B cell (primary cell): ENCODE measurements around the gene C3. TPM values are rescaled to one million over a fixed set of nuclear protein-coding genes. Genes with fewer than 3 reads are reported as not detected.
"Not testable (repeated sequence)": the region's sequence is repeated elsewhere in the genome, so short reads cannot be mapped to it uniquely, and the experiment has no call there.

Experiments
- ATAC-seq: fragments of 200-7000 bp; cut with Tn5 transposase; one replicate; pipeline ENCODE4 v1.10.0; 2021; ENCODE audit warnings: low read depth, mild to moderate bottlenecking, moderate number of reproducible peaks, moderate library complexity
- CTCF ChIA-PET: fragments of 350-600 bp; sonication (Branson Sonifier 250); formaldehyde crosslinking; loops from one replicate; lab custom pipeline; 2021; ENCODE audit warnings: antibody characterized with exemption, inconsistent platforms; lab: Charles Lee
- POLR2A ChIA-PET: fragments of 350-600 bp; sonication (Branson Sonifier 250); formaldehyde crosslinking; loops from one replicate; lab custom pipeline; 2021; ENCODE audit warnings: antibody characterized with exemption; lab: Charles Lee
- DNase-seq: peaks from one replicate; pipeline ENCODE4 v3.0.0; 2013
- H2AFZ ChIP-seq: 2 replicates; pipeline ENCODE4 v1.6.1; 2012; ENCODE audit warnings: mild to moderate bottlenecking, low read depth, low read length; ENCODE audit not compliant: insufficient read depth, poor library complexity, severe bottlenecking
- H3K27ac ChIP-seq, 2 donors: 1 replicate in 1 of 2; 2 replicates in 1 of 2; pipeline ENCODE4 v1.5.1; 2012 to 2013; ENCODE audit warnings: low read length in 2 of 2, mild to moderate bottlenecking in 2 of 2, moderate library complexity in 1 of 2
- H3K27me3 ChIP-seq, 4 experiments: fragments of 200-600 bp in 1 of 4; sonication (generic) in 1 of 4; replicated peaks in 1 of 4; 1 replicate in 2 of 4; 2 replicates in 2 of 4; pipeline versions ENCODE4 v1.6.1 to v1.7.0; 2013 to 2016; ENCODE audit warnings: low read length in 3 of 4, mild to moderate bottlenecking in 2 of 4, mixed read lengths in 1 of 4, moderate library complexity in 1 of 4; ENCODE audit not compliant: insufficient read depth in 4 of 4, control insufficient read depth in 3 of 4; ENCODE audit errors: control extremely low read depth in 1 of 4
- H3K36me3 ChIP-seq, 2 experiments: replicated peaks in 1 of 2; 1 replicate in 1 of 2; 2 replicates in 1 of 2; pipeline versions ENCODE4 v1.6.1 to v1.7.1; 2013; ENCODE audit warnings: low read length in 1 of 2; ENCODE audit not compliant: insufficient read depth in 2 of 2, control insufficient read depth in 1 of 2; ENCODE audit errors: control extremely low read depth in 1 of 2, extremely low read depth in 1 of 2
- H3K4me1 ChIP-seq, 2 donors: fragments of 200-600 bp in 1 of 2; sonication (generic) in 1 of 2; 1 replicate in 1 of 2; 2 replicates in 1 of 2; pipeline versions ENCODE4 v1.5.1 to v1.6.1; 2013 to 2017; ENCODE audit warnings: low read length in 2 of 2; ENCODE audit not compliant: control insufficient read depth in 2 of 2, insufficient read depth in 2 of 2
- H3K4me2 ChIP-seq: replicated peaks from 2 replicates; pipeline ENCODE3; 2012; ENCODE audit warnings: mild to moderate bottlenecking, low read depth, low read length; ENCODE audit not compliant: poor library complexity, severe bottlenecking
- H3K4me3 ChIP-seq, 5 experiments: fragments of 200-600 bp in 1 of 5; sonication (generic) in 1 of 5; 1 replicate in 3 of 5; 2 replicates in 2 of 5; pipeline versions ENCODE4 v1.5.1 to v1.7.0; 2011 to 2016; ENCODE audit warnings: low read length in 4 of 5, mild to moderate bottlenecking in 4 of 5, low read depth in 2 of 5, control low read depth in 1 of 5, moderate library complexity in 1 of 5; ENCODE audit not compliant: insufficient read depth in 1 of 5; ENCODE audit errors: control extremely low read depth in 1 of 5, extremely low read depth in 1 of 5
- H3K79me2 ChIP-seq: fragments of 200-600 bp; sonication (generic); one replicate; pipeline ENCODE4 v1.6.0; 2016; ENCODE audit warnings: low read length; ENCODE audit not compliant: control insufficient read depth, insufficient read depth
- H3K9ac ChIP-seq: fragments of 200-600 bp; sonication (generic); 2 replicates; pipeline ENCODE4 v1.6.1; 2017; ENCODE audit warnings: mild to moderate bottlenecking, low read length, moderate library complexity
- H3K9me3 ChIP-seq, 3 donors: one replicate each; pipeline versions ENCODE4 v1.6.1 to v1.7.1; 2013; ENCODE audit warnings: low read length in 2 of 3; ENCODE audit not compliant: control insufficient read depth in 2 of 3, insufficient read depth in 1 of 3; ENCODE audit errors: control extremely low read depth in 1 of 3
- H4K20me1 ChIP-seq: 2 replicates; pipeline ENCODE4 v1.6.0; 2012; ENCODE audit warnings: mild to moderate bottlenecking, low read length; ENCODE audit not compliant: insufficient read depth, control insufficient read depth, poor library complexity, severe bottlenecking
- H3K27ac Mint-ChIP-seq: one replicate; pipeline ENCODE4 v1.8.0; 2021; ENCODE audit warnings: mixed read lengths
- H3K27me3 Mint-ChIP-seq: one replicate; pipeline ENCODE4 v1.8.0; 2021; ENCODE audit warnings: mixed read lengths
- H3K4me1 Mint-ChIP-seq: one replicate; pipeline ENCODE4 v1.8.0; 2021; ENCODE audit warnings: mixed read lengths
- H3K4me3 Mint-ChIP-seq: one replicate; pipeline ENCODE4 v1.8.0; 2021; ENCODE audit warnings: mixed read lengths
- H3K9me3 Mint-ChIP-seq: one replicate; pipeline ENCODE4 v1.8.0; 2022; ENCODE audit warnings: mixed read lengths; ENCODE audit not compliant: insufficient read depth
- CTCF ChIP-seq: fragments of 200-600 bp; IDR thresholded peaks from one replicate; pipeline ENCODE4 v1.8.0; 2022; ENCODE audit warnings: antibody characterized with exemption, mild to moderate bottlenecking
- EZH2 ChIP-seq: IDR thresholded peaks from 2 replicates; pipeline ENCODE4 v1.6.1; 2012; ENCODE audit warnings: borderline replicate concordance, low read depth, mild to moderate bottlenecking, moderate library complexity, low read length; ENCODE audit not compliant: insufficient read depth, poor library complexity, severe bottlenecking
- whole genome bisulfite sequencing: methylation state at CpG from one replicate; pipeline ENCODE4 v1.1.5; 2013; ENCODE audit warnings: missing lambda C conversion rate; ENCODE audit not compliant: insufficient coverage; 5-methylcytosine and 5-hydroxymethylcytosine counted together
- intact Hi-C: fragments of 100-400 bp; cut with micrococcal nuclease; formaldehyde crosslinking; loops from one replicate; pipeline ENCODE4 v1.10.0; 2022
- polyA plus RNA-seq: library from polyadenylated mRNA; depleted of rRNA; stranded (reverse); fragments of >200 nt; gene quantifications from 2 replicates; pipeline ENCODE4 v1.2.3, GENCODE V29; 2012
- total RNA-seq, 2 donors: library from RNA; stranded (reverse); fragments of 120-200 nt in 1 of 2; gene quantifications; 1 replicate in 1 of 2; 2 replicates in 1 of 2; pipeline versions ENCODE4 v1.2.3 to v1.2.4, GENCODE V29; 2013 to 2022

C3 gene
- total and polyA plus RNA-seq, 2 donors (not counting 1 experiment from before 2014, with no cell fraction given) = 0.01 to 0.47 TPM

- no peak overlapping the region for H3K9ac ChIP-seq
- H3K27me3 ChIP-seq = peaks cover 0 to 31% (median 5%) of the 10 kb centered on the region in 4 experiments
- POLR2A ChIA-PET = no interaction called here
- no peak overlapping the region for H3K4me2 ChIP-seq
- Mint-ChIP-seq H3K27me3 (peaks cover 20% of the 10 kb centered on the region), H3K4me3 (no peak overlapping the region), H3K4me1 (peaks cover 17% of the 10 kb centered on the region), H3K27ac (no peak overlapping the region), H3K9me3 (no peaks in the 10 kb centered on the region)
- intact Hi-C loops = no loop called here
- H4K20me1 ChIP-seq = no peaks in the 10 kb centered on the region
- CTCF ChIA-PET = no interaction called here
- TF ChIP-seq CTCF = no peak
- no peak for TF ChIP-seq EZH2
- no peaks in the 10 kb centered on the region for H3K36me3 ChIP-seq
- no peak overlapping the region for H2AFZ ChIP-seq
- no peak for ATAC-seq
- peaks cover 3 to 4% of the 10 kb centered on the region in 2 donors for H3K4me1 ChIP-seq
- no peaks in the 10 kb centered on the region for H3K79me2 ChIP-seq
- no peak overlapping the region for H3K27ac ChIP-seq
- DNase-seq = no peak
- peaks cover 0 to 9% (median 0%) of the 10 kb centered on the region in 3 donors for H3K9me3 ChIP-seq
- no peak overlapping the region for H3K4me3 ChIP-seq
- 79% methylated on average over 5 of the region's 5 CpGs for WGBS
Measured at GRCh38 chr19:6662702-6663101, 57.7 kb downstream of the C3 start.

GRCh38 chr19:6661509-6662244 is 58.8 kb downstream of the C3 start:
- H3K36me3 ChIP-seq, H3K79me2 ChIP-seq, H3K4me2 ChIP-seq, H3K9me3 ChIP-seq, intact Hi-C loops, H3K9me3 Mint-ChIP-seq, POLR2A ChIA-PET, H2AFZ ChIP-seq, H3K9ac ChIP-seq, H3K4me3 ChIP-seq, H3K27ac ChIP-seq, H4K20me1 ChIP-seq, H3K4me1 ChIP-seq: not testable (repeated sequence)
- Mint-ChIP-seq H3K27me3 (peaks cover 24% of the 10 kb centered on the region), H3K4me3 (peak overlapping the region; percentile 23), H3K27ac (peak overlapping the region; percentile 47), H3K4me1 (peaks cover 17% of the 10 kb centered on the region)
- CTCF ChIA-PET = interaction anchor here (1.1 to 1.9 kb wide), 2 partner anchors 75 to 77 kb away, joined by 3 to 8 read pairs; no protein-coding TSS in a partner anchor
- peaks cover 0 to 31% (median 5%) of the 10 kb centered on the region in 4 experiments for H3K27me3 ChIP-seq
- ATAC-seq (peak; percentile 56), DNase-seq (peak; percentile 50)
- WGBS = 9% methylated on average over 4 of the region's 10 CpGs
